HCT116 (cell line): ENCODE data around the gene ROR2.

Source experiments
- EZH2 ChIP-seq: fragments of 200-600 bp; sonication (generic); IDR thresholded peaks from 2 replicates; pipeline ENCODE4 v1.6.1; 2017; ENCODE audit warnings: antibody characterized with exemption, mixed run types
- SRF ChIP-seq: IDR thresholded peaks from 2 replicates; pipeline ENCODE4 v1.6.1; 2012; ENCODE audit warnings: low read depth
- TF ChIP-seq, protein P1 (sequence below), 3 experiments: fragments of 200-600 bp in 1 of 3; sonication (generic) in 1 of 3; IDR thresholded peaks in 2 of 3; conservative IDR thresholded peaks in 1 of 3; 2 replicates each; pipeline ENCODE4 v1.5.1; 2012 to 2017; ENCODE audit warnings: low read depth in 2 of 3, low read length in 2 of 3, antibody characterized with exemption in 1 of 3, borderline replicate concordance in 1 of 3, control low read depth in 1 of 3, mild to moderate bottlenecking in 1 of 3, mixed read lengths in 1 of 3, mixed run types in 1 of 3, moderate library complexity in 1 of 3; ENCODE audit not compliant: insufficient read depth in 1 of 3
- TF ChIP-seq, protein P2 (sequence below): IDR thresholded peaks from 2 replicates; pipeline ENCODE4 v1.6.1; 2012
- TF ChIP-seq, protein P3 (sequence below): IDR thresholded peaks from 2 replicates; pipeline ENCODE4 v1.6.1; 2012; ENCODE audit warnings: low read depth

DNA sequence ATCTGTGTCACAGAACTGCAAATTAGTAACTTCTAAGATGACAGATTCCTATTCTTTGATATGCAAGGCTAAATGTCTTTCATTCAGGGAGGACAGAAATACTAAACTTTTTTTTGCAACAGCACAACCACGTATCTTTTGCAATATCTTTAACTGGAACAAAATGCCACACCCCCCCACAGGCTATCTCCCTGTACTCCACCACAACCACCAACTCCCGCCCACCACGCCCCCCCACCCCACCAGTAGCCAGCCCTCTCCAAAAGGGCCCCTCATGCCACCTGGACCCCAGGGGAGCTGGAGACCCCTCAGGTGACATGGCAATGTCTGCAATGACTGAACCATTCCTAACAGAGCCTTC lies 131.8 kb downstream of the ROR2 start:
- TF ChIP-seq SRF = no peak
- TF ChIP-seq, protein P1, sequence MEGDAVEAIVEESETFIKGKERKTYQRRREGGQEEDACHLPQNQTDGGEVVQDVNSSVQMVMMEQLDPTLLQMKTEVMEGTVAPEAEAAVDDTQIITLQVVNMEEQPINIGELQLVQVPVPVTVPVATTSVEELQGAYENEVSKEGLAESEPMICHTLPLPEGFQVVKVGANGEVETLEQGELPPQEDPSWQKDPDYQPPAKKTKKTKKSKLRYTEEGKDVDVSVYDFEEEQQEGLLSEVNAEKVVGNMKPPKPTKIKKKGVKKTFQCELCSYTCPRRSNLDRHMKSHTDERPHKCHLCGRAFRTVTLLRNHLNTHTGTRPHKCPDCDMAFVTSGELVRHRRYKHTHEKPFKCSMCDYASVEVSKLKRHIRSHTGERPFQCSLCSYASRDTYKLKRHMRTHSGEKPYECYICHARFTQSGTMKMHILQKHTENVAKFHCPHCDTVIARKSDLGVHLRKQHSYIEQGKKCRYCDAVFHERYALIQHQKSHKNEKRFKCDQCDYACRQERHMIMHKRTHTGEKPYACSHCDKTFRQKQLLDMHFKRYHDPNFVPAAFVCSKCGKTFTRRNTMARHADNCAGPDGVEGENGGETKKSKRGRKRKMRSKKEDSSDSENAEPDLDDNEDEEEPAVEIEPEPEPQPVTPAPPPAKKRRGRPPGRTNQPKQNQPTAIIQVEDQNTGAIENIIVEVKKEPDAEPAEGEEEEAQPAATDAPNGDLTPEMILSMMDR (IDR thresholded peaks at IDR 0.05 in 2 of 3, conservative IDR thresholded peaks at IDR 0.05 in 1 of 3; ENCODE audit: borderline replicate concordance in 1 of 3, insufficient read depth in 1 of 3, low read depth in 2 of 3, low read length in 2 of 3) = no peak
- TF ChIP-seq, protein P2, sequence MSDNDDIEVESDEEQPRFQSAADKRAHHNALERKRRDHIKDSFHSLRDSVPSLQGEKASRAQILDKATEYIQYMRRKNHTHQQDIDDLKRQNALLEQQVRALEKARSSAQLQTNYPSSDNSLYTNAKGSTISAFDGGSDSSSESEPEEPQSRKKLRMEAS = no peak
- TF ChIP-seq, protein P3, sequence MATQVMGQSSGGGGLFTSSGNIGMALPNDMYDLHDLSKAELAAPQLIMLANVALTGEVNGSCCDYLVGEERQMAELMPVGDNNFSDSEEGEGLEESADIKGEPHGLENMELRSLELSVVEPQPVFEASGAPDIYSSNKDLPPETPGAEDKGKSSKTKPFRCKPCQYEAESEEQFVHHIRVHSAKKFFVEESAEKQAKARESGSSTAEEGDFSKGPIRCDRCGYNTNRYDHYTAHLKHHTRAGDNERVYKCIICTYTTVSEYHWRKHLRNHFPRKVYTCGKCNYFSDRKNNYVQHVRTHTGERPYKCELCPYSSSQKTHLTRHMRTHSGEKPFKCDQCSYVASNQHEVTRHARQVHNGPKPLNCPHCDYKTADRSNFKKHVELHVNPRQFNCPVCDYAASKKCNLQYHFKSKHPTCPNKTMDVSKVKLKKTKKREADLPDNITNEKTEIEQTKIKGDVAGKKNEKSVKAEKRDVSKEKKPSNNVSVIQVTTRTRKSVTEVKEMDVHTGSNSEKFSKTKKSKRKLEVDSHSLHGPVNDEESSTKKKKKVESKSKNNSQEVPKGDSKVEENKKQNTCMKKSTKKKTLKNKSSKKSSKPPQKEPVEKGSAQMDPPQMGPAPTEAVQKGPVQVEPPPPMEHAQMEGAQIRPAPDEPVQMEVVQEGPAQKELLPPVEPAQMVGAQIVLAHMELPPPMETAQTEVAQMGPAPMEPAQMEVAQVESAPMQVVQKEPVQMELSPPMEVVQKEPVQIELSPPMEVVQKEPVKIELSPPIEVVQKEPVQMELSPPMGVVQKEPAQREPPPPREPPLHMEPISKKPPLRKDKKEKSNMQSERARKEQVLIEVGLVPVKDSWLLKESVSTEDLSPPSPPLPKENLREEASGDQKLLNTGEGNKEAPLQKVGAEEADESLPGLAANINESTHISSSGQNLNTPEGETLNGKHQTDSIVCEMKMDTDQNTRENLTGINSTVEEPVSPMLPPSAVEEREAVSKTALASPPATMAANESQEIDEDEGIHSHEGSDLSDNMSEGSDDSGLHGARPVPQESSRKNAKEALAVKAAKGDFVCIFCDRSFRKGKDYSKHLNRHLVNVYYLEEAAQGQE = no peak
- no peak for TF ChIP-seq EZH2
